Measurements from ENCODE around the gene JAK1.

GRCh38 chr1:64969305-64970046 is 3.1 kb upstream of the JAK1 start:
- TF ChIP-seq CTCF (IDR thresholded peaks at IDR 0.05) (no peak), POLR2AphosphoS5 (IDR thresholded peaks at IDR 0.05) (no peak), EP300 (IDR thresholded peaks at IDR 0.05) (no peak)

Measured in sigmoid colon (tissue), 4 donors.